Measurements from ENCODE around the gene ADAM10.
"Not testable (repeated sequence)": the region's sequence is repeated elsewhere in the genome, so short reads cannot be mapped to it uniquely, and the experiment has no call there.

Gene ADAM10

GRCh38 chr15:58649175-58649574 lies 100.3 kb downstream of the ADAM10 start:
- DNase-seq (no peak), ATAC-seq (replicated peaks) (no peak)
- Mint-ChIP-seq H3K4me1 (no peaks in the 10 kb centered on the region), H3K27ac (no peak overlapping the region), H3K36me3 (peaks cover 13 to 33% of the 10 kb centered on the region in 2 donors), H3K4me3 (no peak overlapping the region), H3K9me3 (no peaks in the 10 kb centered on the region), H3K27me3 (no peaks in the 10 kb centered on the region)

GRCh38 chr15:58643996-58644395 lies 105.5 kb downstream of the ADAM10 start:
- Mint-ChIP-seq H3K4me1 (peaks cover 0 to 8% of the 10 kb centered on the region in 2 donors), H3K36me3 (peaks cover 7 to 31% of the 10 kb centered on the region in 2 donors), H3K27me3 (no peaks in the 10 kb centered on the region)

GRCh38 chr15:58641660-58642059 lies 107.8 kb downstream of the ADAM10 start:
- no peak overlapping the region for H3K27ac Mint-ChIP-seq
- H3K27me3 Mint-ChIP-seq = no peaks in the 10 kb centered on the region

More at GRCh38 chr15:58643996-58644395, 105.5 kb downstream of the ADAM10 start:
- Mint-ChIP-seq H3K4me3 (no peak overlapping the region), H3K27ac (no peak overlapping the region), H3K9me3 (no peaks in the 10 kb centered on the region)
- ATAC-seq (replicated peaks) (no peak), DNase-seq (no peak)

GRCh38 chr15:58639992-58640391 lies 109.5 kb downstream of the ADAM10 start:
- Mint-ChIP-seq H3K4me1 (peaks cover 0 to 8% of the 10 kb centered on the region in 2 donors), H3K27ac (no peak overlapping the region), H3K36me3 (peaks cover 11 to 37% of the 10 kb centered on the region in 2 donors), H3K9me3 (no peaks in the 10 kb centered on the region), H3K27me3 (no peaks in the 10 kb centered on the region), H3K4me3 (no peak overlapping the region)
- DNase-seq (no peak), ATAC-seq (replicated peaks) (no peak)

More at GRCh38 chr15:58641660-58642059, 107.8 kb downstream of the ADAM10 start:
- peaks cover 11 to 42% of the 10 kb centered on the region in 2 donors for H3K36me3 Mint-ChIP-seq
- DNase-seq (no peak), ATAC-seq (replicated peaks) (no peak)
- no peaks in the 10 kb centered on the region for H3K9me3 Mint-ChIP-seq
- H3K4me3 Mint-ChIP-seq = no peak overlapping the region
- peaks cover 0 to 8% of the 10 kb centered on the region in 2 donors for H3K4me1 Mint-ChIP-seq

- ATAC-seq (replicated peaks) (peak; percentile 33 to 38), DNase-seq (no peak)
- Mint-ChIP-seq H3K9me3 (no peaks in the 10 kb centered on the region), H3K36me3 (peaks cover 8 to 33% of the 10 kb centered on the region in 2 donors), H3K27ac (peak overlapping the region; percentile 20), H3K4me1 (peaks cover 0 to 8% of the 10 kb centered on the region in 2 donors), H3K27me3 (no peaks in the 10 kb centered on the region), H3K4me3 (no peak overlapping the region)
Observed at GRCh38 chr15:58639002-58639756, 110.3 kb downstream of the ADAM10 start.

- no peak overlapping the region for H3K4me3 Mint-ChIP-seq
- H3K36me3 Mint-ChIP-seq = peaks cover 11 to 23% of the 10 kb centered on the region in 2 donors
- H3K4me1 Mint-ChIP-seq = peaks cover 11 to 26% of the 10 kb centered on the region in 2 donors
- H3K9me3 Mint-ChIP-seq = no peaks in the 10 kb centered on the region
- H3K27me3 Mint-ChIP-seq = no peaks in the 10 kb centered on the region
- DNase-seq (no peak), ATAC-seq (replicated peaks) (no peak)
- no peak overlapping the region for H3K27ac Mint-ChIP-seq
Observed at GRCh38 chr15:58632789-58633188, 116.7 kb downstream of the ADAM10 start.

GRCh38 chr15:58631319-58631718 lies 118.2 kb downstream of the ADAM10 start:
- no peaks in the 10 kb centered on the region for H3K27me3 Mint-ChIP-seq
- peak in 1 of 2 donors; percentile 23 for ATAC-seq (replicated peaks)
- peaks cover 18 to 30% of the 10 kb centered on the region in 2 donors for H3K36me3 Mint-ChIP-seq
- H3K4me1 Mint-ChIP-seq = peaks cover 14 to 34% of the 10 kb centered on the region in 2 donors
- H3K9me3 Mint-ChIP-seq = no peaks in the 10 kb centered on the region
- H3K4me3 Mint-ChIP-seq = no peak overlapping the region
- peak overlapping the region; percentile 47 for H3K27ac Mint-ChIP-seq
- DNase-seq = no peak

- Mint-ChIP-seq H3K27me3 (no peaks in the 10 kb centered on the region), H3K4me3 (no peak overlapping the region), H3K4me1 (peaks cover 14 to 34% of the 10 kb centered on the region in 2 donors), H3K36me3 (peaks cover 24 to 40% of the 10 kb centered on the region in 2 donors), H3K9me3 (no peaks in the 10 kb centered on the region), H3K27ac (peak overlapping the region; percentile 14)
- ATAC-seq (replicated peaks) = no peak
- DNase-seq = no peak
Observed at GRCh38 chr15:58629625-58630024, 119.9 kb downstream of the ADAM10 start.

GRCh38 chr15:58628206-58628947 lies 121.1 kb downstream of the ADAM10 start:
- Mint-ChIP-seq H3K4me3 (peak overlapping the region; percentile 78 to 82), H3K36me3 (peaks cover 25 to 41% of the 10 kb centered on the region in 2 donors), H3K27ac (peak overlapping the region; percentile 90), H3K27me3 (no peaks in the 10 kb centered on the region), H3K9me3 (no peaks in the 10 kb centered on the region), H3K4me1 (peaks cover 15 to 34% of the 10 kb centered on the region in 2 donors)
- ATAC-seq (replicated peaks) (peak in 1 of 2 donors; percentile 33), DNase-seq (no peak)

GRCh38 chr15:58627701-58628100 lies 121.8 kb downstream of the ADAM10 start:
- H3K4me3 Mint-ChIP-seq = peak overlapping the region in 1 of 2 donors; percentile 31
- DNase-seq = no peak
- H3K36me3 Mint-ChIP-seq = peaks cover 27 to 44% of the 10 kb centered on the region in 2 donors
- ATAC-seq (replicated peaks) = no peak
- no peaks in the 10 kb centered on the region for H3K9me3 Mint-ChIP-seq
- no peaks in the 10 kb centered on the region for H3K27me3 Mint-ChIP-seq
- H3K27ac Mint-ChIP-seq = peak overlapping the region; percentile 40
- peaks cover 16 to 34% of the 10 kb centered on the region in 2 donors for H3K4me1 Mint-ChIP-seq

- peak overlapping the region; percentile 40 for H3K27ac Mint-ChIP-seq
- H3K27me3 Mint-ChIP-seq = no peaks in the 10 kb centered on the region
- H3K36me3 Mint-ChIP-seq = peaks cover 27 to 44% of the 10 kb centered on the region in 2 donors
- DNase-seq = no peak
- no peak for ATAC-seq (replicated peaks)
- H3K4me3 Mint-ChIP-seq = no peak overlapping the region
- H3K9me3 Mint-ChIP-seq = no peaks in the 10 kb centered on the region
- peaks cover 16 to 34% of the 10 kb centered on the region in 2 donors for H3K4me1 Mint-ChIP-seq
Observed at GRCh38 chr15:58627046-58627445, 122.5 kb downstream of the ADAM10 start.

- Mint-ChIP-seq H3K27ac (no peak overlapping the region), H3K9me3 (no peaks in the 10 kb centered on the region), H3K4me1 (peaks cover 16 to 31% of the 10 kb centered on the region in 2 donors), H3K27me3 (no peaks in the 10 kb centered on the region), H3K36me3 (peaks cover 27 to 44% of the 10 kb centered on the region in 2 donors), H3K4me3 (no peak overlapping the region)
- DNase-seq (no peak), ATAC-seq (replicated peaks) (no peak)
Observed at GRCh38 chr15:58626378-58626777, 123.1 kb downstream of the ADAM10 start.

GRCh38 chr15:58622877-58623276 lies 126.6 kb downstream of the ADAM10 start:
- H3K4me3 Mint-ChIP-seq = no peak overlapping the region
- no peaks in the 10 kb centered on the region for H3K27me3 Mint-ChIP-seq
- DNase-seq (no peak), ATAC-seq (replicated peaks) (no peak)
- peaks cover 6 to 10% of the 10 kb centered on the region in 2 donors for H3K4me1 Mint-ChIP-seq
- peaks cover 45 to 57% of the 10 kb centered on the region in 2 donors for H3K36me3 Mint-ChIP-seq
- H3K27ac Mint-ChIP-seq = no peak overlapping the region
- peaks cover 6% of the 10 kb centered on the region in 2 donors for H3K9me3 Mint-ChIP-seq

GRCh38 chr15:58620268-58620667 lies 129.2 kb downstream of the ADAM10 start:
- not testable (repeated sequence) for H3K4me3 Mint-ChIP-seq; DNase-seq; H3K4me1 Mint-ChIP-seq; H3K27me3 Mint-ChIP-seq; ATAC-seq (replicated peaks); H3K27ac Mint-ChIP-seq
- Mint-ChIP-seq H3K36me3 (peaks cover 49 to 63% of the 10 kb centered on the region in 2 donors), H3K9me3 (peaks cover 11 to 16% of the 10 kb centered on the region in 2 donors)

All from stimulated activated naive B cell treated with anti-CD40 and anti-IgM and Interleukin-4, amounts not matched to agents 10 μg/mL and 1 μg/mL and 100 μg/mL, for 72 hours (primary cell).